Right lobe of liver (tissue), 6 donors: ENCODE results near the gene PIP5K1B. TPM values are rescaled to one million over a fixed set of nuclear protein-coding genes. Genes with fewer than 3 reads are reported as not detected.

Source experiments
- ATAC-seq, 4 donors: fragments of 200-7000 bp; cut with Tn5 transposase; one replicate each; pipeline ENCODE4 v1.9.1; 2020; ENCODE audit warnings: mild to moderate bottlenecking in 4 of 4, moderate library complexity in 4 of 4
- DNase-seq, 3 donors: peaks; one replicate each; pipeline ENCODE4 v3.0.0-alpha.2; 2020
- H3K27ac ChIP-seq, 3 donors: fragments of 200-600 bp; one replicate each; pipeline ENCODE4 v1.8.0; 2022
- H3K27me3 ChIP-seq, 2 donors: fragments of 200-600 bp; one replicate each; pipeline ENCODE4 v1.8.0; 2022
- H3K36me3 ChIP-seq, 4 donors: fragments of 200-600 bp; sonication (generic) in 1 of 4; one replicate each; pipeline versions ENCODE4 v1.5.1 to v1.8.0; 2017 to 2022; ENCODE audit warnings: control low read depth in 1 of 4
- H3K4me1 ChIP-seq, 4 donors: fragments of 200-600 bp; sonication (generic) in 1 of 4; one replicate each; pipeline versions ENCODE4 v1.5.1 to v1.8.0; 2017 to 2022; ENCODE audit warnings: control low read depth in 1 of 4
- H3K4me3 ChIP-seq, 3 donors: fragments of 200-600 bp; one replicate each; pipeline ENCODE4 v1.8.0; 2022
- H3K9me3 ChIP-seq, 4 donors: fragments of 200-600 bp; sonication (generic) in 1 of 4; one replicate each; pipeline versions ENCODE4 v1.5.1 to v1.8.0; 2017 to 2022; ENCODE audit warnings: control low read depth in 1 of 4
- CTCF ChIP-seq, 4 donors: fragments of 200-600 bp in 3 of 4; fragments of 450-650 bp in 1 of 4; IDR thresholded peaks; one replicate each; pipeline versions ENCODE4 v1.5.1 to v1.8.0; 2016 to 2022; ENCODE audit warnings: antibody characterized with exemption in 4 of 4, mild to moderate bottlenecking in 2 of 4
- POLR2A ChIP-seq: fragments of 450-650 bp; IDR thresholded peaks from one replicate; pipeline ENCODE4 v1.6.1; 2017; ENCODE audit warnings: antibody characterized with exemption, mild to moderate bottlenecking
- WGBS: methylation state at CpG from one replicate; pipeline ENCODE4 v1.1.6; 2018; ENCODE audit warnings: low coverage, low lambda C conversion rate; ENCODE audit not compliant: insufficient coverage; ENCODE audit errors: missing lambda C conversion rate; 5-methylcytosine and 5-hydroxymethylcytosine counted together
- intact Hi-C, 2 donors: fragments of 100-400 bp; cut with DNase I; formaldehyde crosslinking; loops; one replicate each; pipeline versions ENCODE4 v1.11.2 to v1.14.1; 2022
- total RNA-seq, 6 experiments: library from RNA; depleted of rRNA in 2 of 6; stranded (reverse); fragments of >200 nt in 2 of 6; fragmentation: NEBNext Ultra II Directional in 3 of 6; extraction: Animal tissue kit (Norgen Biotek cat#: 25700) in 3 of 6; gene quantifications; one replicate each; pipeline versions ENCODE4 v1.1.0 to v1.2.4, GENCODE V29; 2016 to 2023
- donor health status: DM: no; HTN: yes; CAD: no.
- donor health status: DM: no; HTN: no; CAD: no.
- donor health status: DM: no; HTN: no; CAD: no.
- donor health status: DM: no; HTN: yes; CAD: no.
- donor health status: DM: no; HTN: yes; CAD: no.

PIP5K1B gene
- total RNA-seq, 6 experiments from 2014 or later, result 0.27 to 0.71 TPM; not detected in 4

GRCh38 chr9:68781928-68782327, 76.9 kb downstream of the PIP5K1B start:
- no peaks in the 10 kb centered on the region for H3K27me3 ChIP-seq
- ATAC-seq (no peak), DNase-seq (no peak)
- no peak overlapping the region for H3K27ac ChIP-seq
- H3K4me1 ChIP-seq, result peaks cover 0 to 34% (median 9%) of the 10 kb centered on the region in 4 donors
- H3K36me3 ChIP-seq, result no peaks in the 10 kb centered on the region
- intact Hi-C loops, result no loop called here
- no peaks in the 10 kb centered on the region for H3K9me3 ChIP-seq
- no peak overlapping the region for H3K4me3 ChIP-seq
- TF ChIP-seq CTCF (IDR thresholded peaks at IDR 0.05) (no peak), POLR2A (no peak)

- intact Hi-C loops, result no loop called here
- no peak for DNase-seq
- no peaks in the 10 kb centered on the region for H3K27me3 ChIP-seq
- no peak overlapping the region for H3K27ac ChIP-seq
- TF ChIP-seq POLR2A, result no peak
- TF ChIP-seq CTCF (IDR thresholded peaks at IDR 0.05), result no peak
- ATAC-seq, result no peak
- H3K9me3 ChIP-seq, result no peaks in the 10 kb centered on the region
- no peak overlapping the region for H3K4me3 ChIP-seq
- no peaks in the 10 kb centered on the region for H3K36me3 ChIP-seq
- H3K4me1 ChIP-seq, result peaks cover 0 to 34% (median 9%) of the 10 kb centered on the region in 4 donors
- WGBS, result 81% methylated on average over 3 of the region's 3 CpGs
These were observed 77.5 kb downstream of the PIP5K1B start for GRCh38 chr9:68782546-68782945.

- H3K4me3 ChIP-seq, result no peak overlapping the region
- H3K27ac ChIP-seq, result no peak overlapping the region
- peaks cover 0 to 24% (median 7%) of the 10 kb centered on the region in 4 donors for H3K4me1 ChIP-seq
- DNase-seq, result no peak
- no peaks in the 10 kb centered on the region for H3K36me3 ChIP-seq
- intact Hi-C loops, result no loop called here
- ATAC-seq, result no peak
- H3K27me3 ChIP-seq, result no peaks in the 10 kb centered on the region
- no peaks in the 10 kb centered on the region for H3K9me3 ChIP-seq
- WGBS, result 88% methylated on average over 2 of the region's 2 CpGs
- TF ChIP-seq POLR2A (no peak), CTCF (IDR thresholded peaks at IDR 0.05) (no peak)
These were observed 80.9 kb downstream of the PIP5K1B start for GRCh38 chr9:68785965-68786364.

- Histone ChIP-seq H3K36me3 (no peaks in the 10 kb centered on the region), H3K4me3 (no peak overlapping the region), H3K9me3 (no peaks in the 10 kb centered on the region), H3K27me3 (no peaks in the 10 kb centered on the region), H3K4me1 (no peaks in the 10 kb centered on the region), H3K27ac (no peak overlapping the region)
- DNase-seq (no peak), ATAC-seq (no peak)
- TF ChIP-seq CTCF (IDR thresholded peaks at IDR 0.05) (no peak), POLR2A (no peak)
- intact Hi-C loops, result no loop called here
- WGBS, result 88% methylated on average over 3 of the region's 3 CpGs
These were observed 86.1 kb downstream of the PIP5K1B start for GRCh38 chr9:68791169-68791568.
